ENCODE measurements around the gene SPIRE1. TPM values are rescaled to one million over a fixed set of nuclear protein-coding genes. Genes with fewer than 3 reads are reported as not detected.
A peak's percentile ranks its signal among the peaks of the same experiment; 100 is the strongest.
"Not testable (repeated sequence)": the region's sequence is repeated elsewhere in the genome, so short reads cannot be mapped to it uniquely, and the experiment has no call there.

SPIRE1 gene
- total and polyA plus RNA-seq, 5 donors from 2014 or later = 0.13 to 2.7 (median 0.55) TPM; not detected in 1

DNA sequence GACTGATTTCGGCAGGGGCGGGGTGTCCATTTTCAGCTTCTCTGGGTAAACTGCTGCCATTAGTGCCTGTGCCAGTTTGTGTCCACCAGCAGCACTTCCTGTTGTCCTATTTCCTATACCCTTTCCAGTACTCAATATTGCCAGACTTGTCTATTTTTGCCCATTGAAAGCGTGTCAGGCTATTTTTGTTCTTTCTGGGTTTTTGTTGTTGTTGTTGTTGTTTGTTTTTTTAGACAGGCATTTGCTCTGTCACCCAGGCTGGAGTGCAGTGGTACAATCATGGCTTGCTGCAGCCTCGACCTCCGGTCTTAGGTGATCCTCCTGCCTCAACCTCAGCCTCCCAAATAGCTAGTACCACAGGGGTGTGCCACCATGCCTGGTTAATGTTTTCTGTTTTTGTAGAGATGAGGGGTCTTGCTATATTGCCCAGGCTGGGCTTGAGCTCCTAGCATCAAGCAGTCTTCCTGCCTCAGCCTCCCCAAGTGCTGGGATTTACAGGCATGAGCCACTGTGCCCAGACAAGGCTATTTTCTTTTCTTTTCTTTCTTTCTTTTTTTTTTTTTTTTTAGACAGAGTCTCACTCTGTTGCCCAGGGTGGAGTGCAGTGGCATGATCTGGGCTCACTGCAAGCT, 241.7 kb downstream of the SPIRE1 start:
- H3K4me3 ChIP-seq (ENCODE audit: low read depth, low read length) = no peak overlapping the region
- no peak for DNase-seq
- Mint-ChIP-seq H3K27me3 (peaks cover 38% of the 10 kb centered on the region), H3K27ac (no peak overlapping the region), H3K4me1 (peaks cover 0 to 14% (median 2%) of the 10 kb centered on the region in 4 donors), H3K36me3 (peaks cover 3% of the 10 kb centered on the region), H3K9me3 (peaks cover 0 to 2% (median 0%) of the 10 kb centered on the region in 7 donors), H3K4me3 (no peak overlapping the region)
- peaks cover 4% of the 10 kb centered on the region for H3K4me1 ChIP-seq (ENCODE audit: control insufficient read depth, insufficient read depth, low read length, poor library complexity, severe bottlenecking)
- no peak overlapping the region for H3K27ac ChIP-seq (ENCODE audit: insufficient read depth, low read length, poor library complexity, severe bottlenecking)
- no peak for ATAC-seq (ENCODE audit: low read depth in 2 of 2)
- H3K27me3 ChIP-seq (ENCODE audit: control insufficient read depth, insufficient read depth, low read length) = peaks cover 3% of the 10 kb centered on the region
- no peaks in the 10 kb centered on the region for H3K9me3 ChIP-seq (ENCODE audit: control insufficient read depth in 2 of 2, low read length in 2 of 2)
- no peaks in the 10 kb centered on the region for H3K36me3 ChIP-seq (ENCODE audit: control insufficient read depth, insufficient read depth, low read length)

DNA sequence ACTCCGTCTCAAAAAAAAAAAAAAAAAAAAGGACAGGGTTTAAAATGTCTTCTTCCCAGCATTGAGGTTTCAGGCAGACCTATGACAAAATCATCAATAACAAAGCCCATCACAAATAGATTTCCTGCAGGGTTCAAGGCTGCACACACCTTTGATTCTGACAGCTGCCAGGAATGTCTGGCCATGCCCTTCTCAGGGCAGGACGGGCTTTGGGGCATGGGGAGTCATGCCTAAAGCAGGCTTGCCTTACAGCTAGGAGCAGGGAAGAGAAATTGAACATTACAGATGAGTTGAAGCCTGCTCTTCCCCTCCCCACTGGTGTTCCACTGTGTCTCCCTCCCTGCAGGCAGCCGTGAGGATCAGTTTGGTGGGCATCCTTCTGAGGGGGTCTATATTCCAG, 246.5 kb downstream of the SPIRE1 start:
- Mint-ChIP-seq H3K4me1 (peaks cover 0 to 16% (median 7%) of the 10 kb centered on the region in 4 donors), H3K27me3 (peaks cover 48% of the 10 kb centered on the region), H3K9me3 (peaks cover 0 to 2% (median 0%) of the 10 kb centered on the region in 7 donors), H3K4me3 (no peak overlapping the region), H3K27ac (no peak overlapping the region), H3K36me3 (no peaks in the 10 kb centered on the region)
- ATAC-seq (ENCODE audit: low read depth in 2 of 2) (no peak), DNase-seq (no peak)
- Histone ChIP-seq H3K27ac (ENCODE audit: insufficient read depth, low read length, poor library complexity, severe bottlenecking) (no peak overlapping the region), H3K4me1 (ENCODE audit: control insufficient read depth, insufficient read depth, low read length, poor library complexity, severe bottlenecking) (peaks cover 3% of the 10 kb centered on the region), H3K36me3 (ENCODE audit: control insufficient read depth, insufficient read depth, low read length) (no peaks in the 10 kb centered on the region), H3K27me3 (ENCODE audit: control insufficient read depth, insufficient read depth, low read length) (peaks cover 8% of the 10 kb centered on the region), H3K9me3 (ENCODE audit: control insufficient read depth in 2 of 2, low read length in 2 of 2) (no peaks in the 10 kb centered on the region), H3K4me3 (ENCODE audit: low read depth, low read length) (no peak overlapping the region)

DNA sequence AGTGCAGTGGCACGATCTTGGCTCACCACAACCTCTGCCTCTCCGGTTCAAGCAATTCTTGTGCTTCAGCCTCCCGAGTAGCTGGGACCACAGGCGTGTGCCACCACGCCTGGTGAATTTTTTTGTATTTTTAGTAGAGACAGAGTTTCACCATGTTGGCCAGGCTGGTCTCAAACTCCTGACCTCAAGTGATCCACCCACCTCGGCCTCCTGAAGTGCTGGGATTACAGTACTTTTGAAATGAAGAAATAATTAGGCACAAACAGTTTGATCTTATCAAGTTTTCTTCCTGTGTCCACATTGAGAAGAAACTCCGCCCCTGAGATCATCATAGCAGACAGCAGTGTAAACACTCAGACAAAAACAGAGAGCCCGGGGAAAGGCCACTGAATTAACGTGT, 247.2 kb downstream of the SPIRE1 start:
- H3K27ac ChIP-seq (ENCODE audit: insufficient read depth, low read length, poor library complexity, severe bottlenecking); H3K4me1 ChIP-seq (ENCODE audit: control insufficient read depth, insufficient read depth, low read length, poor library complexity, severe bottlenecking); H3K9me3 ChIP-seq (ENCODE audit: control insufficient read depth in 2 of 2, low read length in 2 of 2); DNase-seq; H3K4me3 Mint-ChIP-seq; H3K9me3 Mint-ChIP-seq; H3K4me3 ChIP-seq (ENCODE audit: low read depth, low read length); H3K36me3 ChIP-seq (ENCODE audit: control insufficient read depth, insufficient read depth, low read length); H3K36me3 Mint-ChIP-seq; ATAC-seq (ENCODE audit: low read depth in 2 of 2): not testable (repeated sequence)
- Mint-ChIP-seq H3K27me3 (peaks cover 55% of the 10 kb centered on the region), H3K4me1 (peaks cover 0 to 21% (median 8%) of the 10 kb centered on the region in 4 donors), H3K27ac (peak overlapping the region in 1 of 3 donors; percentile 32)
- H3K27me3 ChIP-seq (ENCODE audit: control insufficient read depth, insufficient read depth, low read length) = peaks cover 12% of the 10 kb centered on the region

DNA sequence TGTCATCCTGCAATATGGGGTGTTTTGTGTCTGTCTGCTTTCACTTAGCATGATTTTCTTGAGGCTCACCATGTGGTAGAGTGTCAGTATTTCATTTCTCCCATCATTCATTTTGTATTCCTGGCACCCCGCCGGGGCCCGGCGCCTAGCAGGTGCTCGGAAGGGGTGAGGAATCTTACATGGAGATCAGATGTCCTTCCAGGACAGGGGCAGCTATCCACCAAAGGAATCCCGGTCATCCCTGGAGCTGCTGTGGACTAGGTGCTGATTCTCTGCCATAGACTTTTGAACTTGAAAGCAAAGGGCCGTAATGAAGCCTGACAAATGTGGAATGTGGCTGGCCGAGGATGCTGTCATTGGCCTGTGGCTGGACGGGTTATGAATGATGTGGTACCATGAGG, 247.8 kb downstream of the SPIRE1 start:
- no peak overlapping the region for H3K4me3 ChIP-seq (ENCODE audit: low read depth, low read length)
- peaks cover 3% of the 10 kb centered on the region for H3K4me1 ChIP-seq (ENCODE audit: control insufficient read depth, insufficient read depth, low read length, poor library complexity, severe bottlenecking)
- Mint-ChIP-seq H3K9me3 (peaks cover 0 to 2% (median 0%) of the 10 kb centered on the region in 7 donors), H3K4me3 (peak overlapping the region in 1 of 4 donors; percentile 39), H3K27me3 (peaks cover 60% of the 10 kb centered on the region), H3K4me1 (peaks cover 0 to 26% (median 8%) of the 10 kb centered on the region in 4 donors), H3K36me3 (no peaks in the 10 kb centered on the region), H3K27ac (no peak overlapping the region)
- no peaks in the 10 kb centered on the region for H3K9me3 ChIP-seq (ENCODE audit: control insufficient read depth in 2 of 2, low read length in 2 of 2)
- no peaks in the 10 kb centered on the region for H3K36me3 ChIP-seq (ENCODE audit: control insufficient read depth, insufficient read depth, low read length)
- no peak overlapping the region for H3K27ac ChIP-seq (ENCODE audit: insufficient read depth, low read length, poor library complexity, severe bottlenecking)
- ATAC-seq (ENCODE audit: low read depth in 2 of 2) = no peak
- H3K27me3 ChIP-seq (ENCODE audit: control insufficient read depth, insufficient read depth, low read length) = peaks cover 16% of the 10 kb centered on the region
- no peak for DNase-seq

DNA sequence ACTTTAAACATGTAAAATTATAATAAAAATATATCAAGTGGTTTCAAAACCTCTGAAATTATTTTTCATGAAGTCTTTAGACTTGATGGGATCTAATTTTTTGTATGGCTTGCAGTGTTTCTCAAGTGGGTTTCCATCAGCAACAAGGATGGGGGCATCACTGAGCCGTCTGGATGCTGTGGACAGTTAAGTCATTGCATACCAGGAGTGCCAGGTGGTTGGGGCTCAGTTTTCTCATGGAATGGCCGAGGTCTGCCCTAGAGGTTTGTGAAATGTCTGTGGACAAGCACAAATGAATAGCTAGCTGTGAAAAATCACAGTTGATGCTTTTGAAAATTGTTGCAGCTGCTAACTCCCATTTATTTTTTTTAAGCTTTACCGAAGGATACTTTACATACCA, 248.4 kb downstream of the SPIRE1 start:
- H3K4me1 ChIP-seq (ENCODE audit: control insufficient read depth, insufficient read depth, low read length, poor library complexity, severe bottlenecking) = peaks cover 3% of the 10 kb centered on the region
- no peak for ATAC-seq (ENCODE audit: low read depth in 2 of 2)
- no peak overlapping the region for H3K27ac Mint-ChIP-seq
- H3K4me1 Mint-ChIP-seq = peaks cover 0 to 26% (median 8%) of the 10 kb centered on the region in 4 donors
- H3K27me3 ChIP-seq (ENCODE audit: control insufficient read depth, insufficient read depth, low read length) = peaks cover 20% of the 10 kb centered on the region
- H3K27ac ChIP-seq (ENCODE audit: insufficient read depth, low read length, poor library complexity, severe bottlenecking) = no peak overlapping the region
- no peak for DNase-seq
- H3K9me3 ChIP-seq (ENCODE audit: control insufficient read depth in 2 of 2, low read length in 2 of 2) = no peaks in the 10 kb centered on the region
- H3K4me3 Mint-ChIP-seq = no peak overlapping the region
- H3K36me3 ChIP-seq (ENCODE audit: control insufficient read depth, insufficient read depth, low read length) = no peaks in the 10 kb centered on the region
- peaks cover 66% of the 10 kb centered on the region for H3K27me3 Mint-ChIP-seq
- no peaks in the 10 kb centered on the region for H3K9me3 Mint-ChIP-seq
- H3K4me3 ChIP-seq (ENCODE audit: low read depth, low read length) = no peak overlapping the region
- H3K36me3 Mint-ChIP-seq = no peaks in the 10 kb centered on the region

DNA sequence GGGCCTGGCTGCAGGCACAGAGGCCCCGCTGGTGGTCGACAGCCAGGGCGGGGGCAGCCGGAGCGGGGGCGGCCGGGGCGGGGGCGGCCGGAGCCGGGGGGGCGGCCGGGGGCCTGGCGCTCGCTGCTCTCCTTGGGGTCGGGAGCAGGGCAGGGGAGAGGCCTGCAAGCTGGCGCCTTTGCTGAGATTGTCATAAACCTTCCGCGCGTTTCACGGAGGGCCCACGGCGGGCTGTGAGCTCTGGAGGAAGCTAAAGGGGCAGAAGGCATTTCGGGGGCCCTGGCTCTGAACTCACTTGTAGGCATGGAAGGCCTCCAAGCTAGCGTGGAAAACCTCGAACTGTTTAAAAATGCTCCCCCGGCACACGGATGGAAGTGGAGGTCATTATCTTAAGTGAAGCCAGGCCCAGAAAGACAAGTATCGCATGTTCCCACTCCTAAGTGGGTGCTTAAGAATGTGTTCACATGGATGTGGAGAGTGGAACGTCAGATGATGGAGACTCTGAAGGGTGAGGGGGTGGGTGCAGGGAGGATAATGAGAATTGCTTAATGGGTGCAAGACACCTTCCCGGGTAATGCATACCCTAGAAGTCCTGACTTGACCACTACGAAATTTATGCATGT, 249.5 kb downstream of the SPIRE1 start:
- Histone ChIP-seq H3K36me3 (ENCODE audit: control insufficient read depth, insufficient read depth, low read length) (no peaks in the 10 kb centered on the region), H3K27me3 (ENCODE audit: control insufficient read depth, insufficient read depth, low read length) (peaks cover 27% of the 10 kb centered on the region), H3K9me3 (ENCODE audit: control insufficient read depth in 2 of 2, low read length in 2 of 2) (no peaks in the 10 kb centered on the region), H3K4me3 (ENCODE audit: low read depth, low read length) (no peak overlapping the region), H3K4me1 (ENCODE audit: control insufficient read depth, insufficient read depth, low read length, poor library complexity, severe bottlenecking) (peaks cover 3% of the 10 kb centered on the region), H3K27ac (ENCODE audit: insufficient read depth, low read length, poor library complexity, severe bottlenecking) (no peak overlapping the region)
- no peak for DNase-seq
- peaks cover 77% of the 10 kb centered on the region for H3K27me3 Mint-ChIP-seq
- peak overlapping the region in 3 of 4 donors; percentile 50 to 85 (median 54) for H3K4me3 Mint-ChIP-seq
- ATAC-seq (ENCODE audit: low read depth in 2 of 2) = no peak
- peak overlapping the region in 1 of 3 donors; percentile 48 for H3K27ac Mint-ChIP-seq
- H3K4me1 Mint-ChIP-seq = peaks cover 0 to 26% (median 8%) of the 10 kb centered on the region in 4 donors
- H3K9me3 Mint-ChIP-seq = no peaks in the 10 kb centered on the region
- H3K36me3 Mint-ChIP-seq = no peaks in the 10 kb centered on the region

DNA sequence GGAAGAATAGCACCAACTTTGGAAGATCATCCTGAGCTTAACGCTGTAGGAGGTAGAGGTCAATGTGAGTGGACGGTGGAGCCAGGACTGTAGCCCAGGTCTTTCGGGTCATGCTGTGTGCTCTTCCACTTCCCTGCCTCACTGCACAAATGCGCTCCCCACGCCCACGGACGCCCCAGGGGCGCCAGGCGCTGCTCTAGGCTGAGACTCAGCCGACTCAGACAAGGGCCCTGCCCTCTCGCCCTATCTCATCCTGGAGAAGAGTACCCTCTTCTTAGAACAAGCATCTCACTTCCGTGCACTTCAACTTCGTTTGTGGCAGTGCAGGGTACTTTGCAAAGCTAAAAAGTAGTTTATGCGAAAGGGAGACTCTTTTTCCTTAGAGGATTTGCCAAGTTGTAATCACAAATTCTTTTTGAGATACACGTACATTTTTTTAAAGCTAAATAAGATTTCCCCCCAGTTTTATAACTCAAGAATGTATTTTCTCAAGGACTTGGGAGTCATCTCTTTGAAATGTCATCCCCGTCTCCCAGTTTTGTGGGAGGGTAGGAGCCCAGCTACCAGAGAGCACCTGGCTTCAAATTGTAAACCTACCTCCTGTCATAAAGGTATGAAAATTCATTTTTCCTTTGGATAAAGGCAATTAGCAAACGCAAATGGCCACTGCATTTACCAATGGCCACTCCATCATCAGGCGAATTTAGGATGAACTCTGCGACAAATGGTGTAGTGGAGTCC, 251.4 kb downstream of the SPIRE1 start:
- no peak overlapping the region for H3K27ac Mint-ChIP-seq
- DNase-seq = peak in 1 of 3 donors; percentile 50
- H3K4me1 Mint-ChIP-seq = peaks cover 0 to 26% (median 8%) of the 10 kb centered on the region in 4 donors
- no peaks in the 10 kb centered on the region for H3K9me3 Mint-ChIP-seq
- H3K4me3 Mint-ChIP-seq = peak overlapping the region; percentile 27 to 83 (median 58)
- Histone ChIP-seq H3K4me1 (ENCODE audit: control insufficient read depth, insufficient read depth, low read length, poor library complexity, severe bottlenecking) (peaks cover 3% of the 10 kb centered on the region), H3K27me3 (ENCODE audit: control insufficient read depth, insufficient read depth, low read length) (peaks cover 29% of the 10 kb centered on the region), H3K9me3 (ENCODE audit: control insufficient read depth in 2 of 2, low read length in 2 of 2) (no peaks in the 10 kb centered on the region), H3K4me3 (ENCODE audit: low read depth, low read length) (no peak overlapping the region), H3K36me3 (ENCODE audit: control insufficient read depth, insufficient read depth, low read length) (no peaks in the 10 kb centered on the region), H3K27ac (ENCODE audit: insufficient read depth, low read length, poor library complexity, severe bottlenecking) (no peak overlapping the region)
- peaks cover 82% of the 10 kb centered on the region for H3K27me3 Mint-ChIP-seq
- no peak for ATAC-seq (ENCODE audit: low read depth in 2 of 2)
- no peaks in the 10 kb centered on the region for H3K36me3 Mint-ChIP-seq
